GM12891 (cell line): Measurements from ENCODE around the gene FGFBP2.

Source experiments
- POLR2AphosphoS5 ChIP-seq: IDR thresholded peaks from 2 replicates; pipeline ENCODE4 v1.6.1; 2011; ENCODE audit warnings: low read depth, low read length, control low read depth
- TAF1 ChIP-seq: IDR thresholded peaks from 2 replicates; pipeline ENCODE4 v1.6.1; 2011; ENCODE audit warnings: low read depth, low read length, control low read depth

- no peak for TF ChIP-seq TAF1
- TF ChIP-seq POLR2AphosphoS5, result no peak
Observed at GRCh38 chr4:15996773-15997172, 33.8 kb upstream of the FGFBP2 start.
